Activated CD8-positive, alpha-beta T cell treated with anti-CD3 and anti-CD28 coated beads for 36 hours (primary cell): ENCODE data around the gene DGKG. TPM values are rescaled to one million over a fixed set of nuclear protein-coding genes. Genes with fewer than 3 reads are reported as not detected.

ENCODE experiments used
- ATAC-seq: fragments of 200-7000 bp; cut with Tn5 transposase; one replicate; pipeline ENCODE4 v1.10.0; 2021; ENCODE audit warnings: mild to moderate bottlenecking, moderate library complexity
- CTCF ChIA-PET: fragments of 350-600 bp; sonication (Branson Sonifier 250); formaldehyde crosslinking; loops from one replicate; lab custom pipeline; 2021; ENCODE audit warnings: antibody characterized with exemption; lab: Charles Lee
- POLR2A ChIA-PET: fragments of 350-600 bp; sonication (Branson Sonifier 250); formaldehyde crosslinking; loops from one replicate; lab custom pipeline; 2021; ENCODE audit warnings: antibody characterized with exemption; lab: Charles Lee
- DNase-seq: peaks from one replicate; pipeline ENCODE4 v3.0.0-alpha.2; 2020
- H3K27ac Mint-ChIP-seq: one replicate; pipeline ENCODE4 v1.8.0; 2021; ENCODE audit warnings: mild to moderate bottlenecking, mixed read lengths
- H3K27me3 Mint-ChIP-seq: one replicate; pipeline ENCODE4 v1.8.0; 2021; ENCODE audit warnings: mixed read lengths
- H3K36me3 Mint-ChIP-seq: one replicate; pipeline ENCODE4 v1.8.0; 2021; ENCODE audit warnings: low read depth, mixed read lengths
- H3K4me1 Mint-ChIP-seq: one replicate; pipeline ENCODE4 v1.8.0; 2021; ENCODE audit warnings: low read depth, mixed read lengths
- H3K4me3 Mint-ChIP-seq: one replicate; pipeline ENCODE4 v1.8.0; 2021; ENCODE audit warnings: mild to moderate bottlenecking, moderate library complexity, mixed read lengths
- H3K9me3 Mint-ChIP-seq: one replicate; pipeline ENCODE4 v1.8.0; 2021; ENCODE audit warnings: mixed read lengths
- intact Hi-C: fragments of 100-400 bp; cut with micrococcal nuclease; formaldehyde crosslinking; loops from one replicate; pipeline ENCODE4 v1.10.0; 2022
- total RNA-seq, 2 experiments: library from RNA; stranded (reverse); gene quantifications; one replicate each; pipeline ENCODE4 v1.2.3, GENCODE V29; 2021
- TF ChIP-seq, protein P1 (sequence below): fragments of 200-600 bp; IDR thresholded peaks from one replicate; pipeline ENCODE4 v1.8.0; 2022; ENCODE audit warnings: antibody characterized with exemption, mild to moderate bottlenecking

DGKG gene
- total RNA-seq, 2 experiments from 2014 or later, result 0.18 to 0.36 TPM

GRCh38 chr3:186264608-186265400, 97.2 kb downstream of the DGKG start:
- TF ChIP-seq, protein P1, sequence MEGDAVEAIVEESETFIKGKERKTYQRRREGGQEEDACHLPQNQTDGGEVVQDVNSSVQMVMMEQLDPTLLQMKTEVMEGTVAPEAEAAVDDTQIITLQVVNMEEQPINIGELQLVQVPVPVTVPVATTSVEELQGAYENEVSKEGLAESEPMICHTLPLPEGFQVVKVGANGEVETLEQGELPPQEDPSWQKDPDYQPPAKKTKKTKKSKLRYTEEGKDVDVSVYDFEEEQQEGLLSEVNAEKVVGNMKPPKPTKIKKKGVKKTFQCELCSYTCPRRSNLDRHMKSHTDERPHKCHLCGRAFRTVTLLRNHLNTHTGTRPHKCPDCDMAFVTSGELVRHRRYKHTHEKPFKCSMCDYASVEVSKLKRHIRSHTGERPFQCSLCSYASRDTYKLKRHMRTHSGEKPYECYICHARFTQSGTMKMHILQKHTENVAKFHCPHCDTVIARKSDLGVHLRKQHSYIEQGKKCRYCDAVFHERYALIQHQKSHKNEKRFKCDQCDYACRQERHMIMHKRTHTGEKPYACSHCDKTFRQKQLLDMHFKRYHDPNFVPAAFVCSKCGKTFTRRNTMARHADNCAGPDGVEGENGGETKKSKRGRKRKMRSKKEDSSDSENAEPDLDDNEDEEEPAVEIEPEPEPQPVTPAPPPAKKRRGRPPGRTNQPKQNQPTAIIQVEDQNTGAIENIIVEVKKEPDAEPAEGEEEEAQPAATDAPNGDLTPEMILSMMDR, result no peak
- ATAC-seq (no peak), DNase-seq (no peak)
- Mint-ChIP-seq H3K27ac (no peak overlapping the region), H3K36me3 (no peaks in the 10 kb centered on the region), H3K4me1 (peaks cover 5% of the 10 kb centered on the region), H3K9me3 (no peaks in the 10 kb centered on the region), H3K27me3 (peaks cover 5% of the 10 kb centered on the region), H3K4me3 (no peak overlapping the region)
- intact Hi-C loops, result no loop called here
- POLR2A ChIA-PET, result interaction anchor here (1.2 kb wide), 1 partner anchor 12 kb away, joined by 3 read pairs; no protein-coding TSS in a partner anchor
- CTCF ChIA-PET, result interaction anchor here (0.9 to 8.5 kb wide), 3 partner anchors 11 to 352 kb away, joined by 3 to 147 read pairs (median 5); no protein-coding TSS in a partner anchor

DNA sequence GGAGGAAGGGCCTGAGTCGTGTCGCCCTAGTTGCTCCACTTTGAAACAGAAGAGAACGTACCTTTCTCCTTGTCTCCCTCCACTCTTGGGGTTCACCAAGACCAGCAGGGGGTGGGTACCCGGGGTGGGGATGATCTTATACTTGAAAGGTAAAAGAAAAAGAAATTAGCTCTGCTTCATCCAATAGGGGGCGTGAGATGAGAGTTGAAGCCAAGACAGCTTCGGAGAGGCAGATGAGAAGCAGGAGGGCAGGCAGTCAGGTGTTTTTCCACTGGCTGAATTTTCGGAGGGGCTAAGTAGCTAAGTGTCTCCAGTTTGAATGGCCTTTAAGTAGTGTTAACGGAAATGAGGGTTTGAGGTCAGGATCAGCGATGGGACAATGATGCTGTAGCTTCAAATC, 100.4 kb downstream of the DGKG start:
- Mint-ChIP-seq H3K9me3 (no peaks in the 10 kb centered on the region), H3K4me3 (no peak overlapping the region), H3K27me3 (peaks cover 2% of the 10 kb centered on the region), H3K27ac (no peak overlapping the region), H3K36me3 (no peaks in the 10 kb centered on the region), H3K4me1 (peaks cover 14% of the 10 kb centered on the region)
- ChIA-PET POLR2A (no interaction called here), CTCF (interaction anchor here (0.8 to 8.5 kb wide), 12 partner anchors 10 to 356 kb away, joined by 3 to 147 read pairs (median 4); no protein-coding TSS in a partner anchor)
- intact Hi-C loops, result no loop called here
- DNase-seq (no peak), ATAC-seq (no peak)
- TF ChIP-seq, protein P1, result peak; percentile 11

GRCh38 chr3:186260726-186261125, 101.3 kb downstream of the DGKG start:
- H3K9me3 Mint-ChIP-seq, result no peaks in the 10 kb centered on the region
- DNase-seq, result no peak
- TF ChIP-seq, protein P1, result no peak
- H3K4me1 Mint-ChIP-seq, result peaks cover 14% of the 10 kb centered on the region
- ATAC-seq, result no peak
- H3K36me3 Mint-ChIP-seq, result no peaks in the 10 kb centered on the region
- H3K4me3 Mint-ChIP-seq, result no peak overlapping the region
- intact Hi-C loops, result no loop called here
- H3K27me3 Mint-ChIP-seq, result peaks cover 2% of the 10 kb centered on the region
- ChIA-PET CTCF (interaction anchor here (0.9 to 8.5 kb wide), 11 partner anchors 11 to 356 kb away, joined by 3 to 147 read pairs (median 7); no protein-coding TSS in a partner anchor), POLR2A (interaction anchor here (1.0 kb wide), 1 partner anchor 309 kb away, joined by 3 read pairs; no protein-coding TSS in a partner anchor)
- no peak overlapping the region for H3K27ac Mint-ChIP-seq

- ATAC-seq, result peak; percentile 88
- DNase-seq, result peak; percentile 78
- CTCF ChIA-PET, result interaction anchor here (0.7 to 8.5 kb wide), 26 partner anchors 10 to 357 kb away, joined by 3 to 147 read pairs (median 3); no protein-coding TSS in a partner anchor
- intact Hi-C loops, result loop anchor here (1.0 kb wide), 1 partner anchor 281 kb away; no protein-coding TSS in a partner anchor
- Mint-ChIP-seq H3K27me3 (peaks cover 2% of the 10 kb centered on the region), H3K27ac (peak overlapping the region; percentile 56), H3K4me1 (peaks cover 20% of the 10 kb centered on the region), H3K4me3 (peak overlapping the region; percentile 15), H3K9me3 (no peaks in the 10 kb centered on the region), H3K36me3 (no peaks in the 10 kb centered on the region)
- TF ChIP-seq, protein P1, result peak; percentile 71
- POLR2A ChIA-PET, result interaction anchor here (1.1 to 2.3 kb wide), 3 partner anchors 15 to 322 kb away, joined by 3 to 7 read pairs (median 5); partner anchors contain the start of gene TRA2B
These were observed 102.2 kb downstream of the DGKG start for GRCh38 chr3:186259612-186260383.
